ENCODE data around the gene TEKT3. TPM values are rescaled to one million over a fixed set of nuclear protein-coding genes. Genes with fewer than 3 reads are reported as not detected.

The TEKT3 gene
- polyA plus RNA-seq, 3 donors = not detected

GRCh38 chr17:15307710-15308111, 33.7 kb downstream of the TEKT3 start:
- H3K27ac ChIP-seq (ENCODE audit: low read depth in 1 of 2, low read length in 2 of 2) = no peak overlapping the region
- no peaks in the 10 kb centered on the region for H3K4me1 ChIP-seq (ENCODE audit: control insufficient read depth in 1 of 2, insufficient read depth in 2 of 2, low read length in 2 of 2)
- H2AFZ ChIP-seq (ENCODE audit: insufficient read depth, low read depth, low read length, poor library complexity, severe bottlenecking) = no peak overlapping the region
- H3K9ac ChIP-seq (ENCODE audit: insufficient read depth, low read length, poor library complexity, severe bottlenecking) = no peak overlapping the region
- no peaks in the 10 kb centered on the region for H3K36me3 ChIP-seq (replicated peaks in 1 of 2; ENCODE audit: control insufficient read depth in 1 of 2, insufficient read depth in 2 of 2, low read length in 2 of 2)
- H3K4me2 ChIP-seq (replicated peaks; ENCODE audit: extremely low read depth, low read length, poor library complexity, severe bottlenecking) = no peak overlapping the region
- intact Hi-C loops (cut with micrococcal nuclease) = no loop called here
- H3K79me2 ChIP-seq (ENCODE audit: insufficient read depth, low read length) = no peaks in the 10 kb centered on the region
- H3K4me3 Mint-ChIP-seq = no peak overlapping the region
- H3K9me3 Mint-ChIP-seq = peaks cover 0 to 2% (median 0%) of the 10 kb centered on the region in 7 donors
- no peak for DNase-seq
- H3K27me3 Mint-ChIP-seq (ENCODE audit: low read depth in 3 of 3) = peaks cover 6 to 10% (median 9%) of the 10 kb centered on the region in 3 donors
- no peaks in the 10 kb centered on the region for H4K20me1 ChIP-seq (ENCODE audit: insufficient read depth, low read length)
- no peaks in the 10 kb centered on the region for H3K9me3 ChIP-seq (replicated peaks in 1 of 2; ENCODE audit: control insufficient read depth in 1 of 2, insufficient read depth in 1 of 2, low read length in 2 of 2)
- no peak overlapping the region for H3K4me3 ChIP-seq (replicated peaks in 1 of 3; ENCODE audit: low read depth in 2 of 3, low read length in 3 of 3)
- WGBS (ENCODE audit: insufficient coverage) = 100% methylated on average over 1 of the region's 4 CpGs
- H3K36me3 Mint-ChIP-seq = no peaks in the 10 kb centered on the region
- H3K4me1 Mint-ChIP-seq = no peaks in the 10 kb centered on the region
- no peaks in the 10 kb centered on the region for H3K27me3 ChIP-seq (ENCODE audit: control insufficient read depth in 2 of 2, insufficient read depth in 2 of 2, low read length in 2 of 2)
- H3K27ac Mint-ChIP-seq = no peak overlapping the region
- TF ChIP-seq CTCF (IDR thresholded peaks at IDR 0.05) = no peak

- no peaks in the 10 kb centered on the region for H3K4me1 Mint-ChIP-seq
- TF ChIP-seq CTCF (IDR thresholded peaks at IDR 0.05) = no peak
- 93% methylated on average over 11 of the region's 14 CpGs for WGBS (ENCODE audit: insufficient coverage)
- Histone ChIP-seq H3K27ac (ENCODE audit: low read depth in 1 of 2, low read length in 2 of 2) (no peak overlapping the region), H3K4me3 (replicated peaks in 1 of 3; ENCODE audit: low read depth in 2 of 3, low read length in 3 of 3) (no peak overlapping the region), H3K79me2 (ENCODE audit: insufficient read depth, low read length) (no peaks in the 10 kb centered on the region), H3K4me2 (replicated peaks; ENCODE audit: extremely low read depth, low read length, poor library complexity, severe bottlenecking) (no peak overlapping the region), H3K36me3 (replicated peaks in 1 of 2; ENCODE audit: control insufficient read depth in 1 of 2, insufficient read depth in 2 of 2, low read length in 2 of 2) (no peaks in the 10 kb centered on the region), H3K4me1 (ENCODE audit: control insufficient read depth in 1 of 2, insufficient read depth in 2 of 2, low read length in 2 of 2) (no peaks in the 10 kb centered on the region), H3K27me3 (ENCODE audit: control insufficient read depth in 2 of 2, insufficient read depth in 2 of 2, low read length in 2 of 2) (no peaks in the 10 kb centered on the region), H4K20me1 (ENCODE audit: insufficient read depth, low read length) (no peaks in the 10 kb centered on the region), H3K9ac (ENCODE audit: insufficient read depth, low read length, poor library complexity, severe bottlenecking) (no peak overlapping the region), H3K9me3 (replicated peaks in 1 of 2; ENCODE audit: control insufficient read depth in 1 of 2, insufficient read depth in 1 of 2, low read length in 2 of 2) (no peaks in the 10 kb centered on the region), H2AFZ (ENCODE audit: insufficient read depth, low read depth, low read length, poor library complexity, severe bottlenecking) (no peak overlapping the region)
- no peak overlapping the region for H3K4me3 Mint-ChIP-seq
- H3K27me3 Mint-ChIP-seq (ENCODE audit: low read depth in 3 of 3) = peaks cover 9 to 16% (median 11%) of the 10 kb centered on the region in 3 donors
- peaks cover 0 to 7% (median 2%) of the 10 kb centered on the region in 7 donors for H3K9me3 Mint-ChIP-seq
- no peaks in the 10 kb centered on the region for H3K36me3 Mint-ChIP-seq
- intact Hi-C loops (cut with micrococcal nuclease) = no loop called here
- no peak overlapping the region for H3K27ac Mint-ChIP-seq
- DNase-seq = no peak
Measured at GRCh38 chr17:15303851-15304250, 37.5 kb downstream of the TEKT3 start.

Data from CD14-positive monocyte (primary cell).